ACC112 (cell line): ENCODE results near the gene LAMC3.
A peak's percentile ranks its signal among the peaks of the same experiment; 100 is the strongest.
"Not testable (repeated sequence)": the region's sequence is repeated elsewhere in the genome, so short reads cannot be mapped to it uniquely, and the experiment has no call there.

Source experiments
- H2AFZ ChIP-seq: fragments of 200-600 bp; sonication (generic); one replicate; pipeline ENCODE4 v1.6.0; 2017; ENCODE audit warnings: antibody characterized with exemption, low read length; ENCODE audit not compliant: unreplicated experiment
- H3K27ac ChIP-seq: fragments of 200-600 bp; sonication (generic); 2 replicates; pipeline ENCODE4 v1.5.1; 2014; ENCODE audit warnings: low read depth, mild to moderate bottlenecking, antibody characterized with exemption, low read length, moderate library complexity
- H3K27me3 ChIP-seq: fragments of 200-600 bp; sonication (generic); 2 replicates; pipeline ENCODE4 v1.6.1; 2014; ENCODE audit warnings: mild to moderate bottlenecking, antibody characterized with exemption, low read length, moderate library complexity, mixed read lengths; ENCODE audit not compliant: insufficient read depth
- H3K36me3 ChIP-seq: fragments of 200-600 bp; sonication (generic); 2 replicates; pipeline ENCODE4 v1.6.1; 2016; ENCODE audit warnings: mild to moderate bottlenecking, antibody characterized with exemption, low read length, moderate library complexity, mixed read lengths; ENCODE audit not compliant: insufficient read depth
- H3K4me1 ChIP-seq: fragments of 200-600 bp; sonication (generic); one replicate; pipeline ENCODE4 v1.6.1; 2016; ENCODE audit warnings: low read length, mixed read lengths; ENCODE audit not compliant: insufficient read depth, unreplicated experiment, control insufficient read depth
- H3K4me3 ChIP-seq: fragments of 200-600 bp; sonication (generic); 2 replicates; pipeline ENCODE4 v1.5.1; 2014; ENCODE audit warnings: mild to moderate bottlenecking, low read depth, low read length
- H3K79me2 ChIP-seq: fragments of 200-600 bp; sonication (generic); one replicate; pipeline ENCODE4 v1.6.0; 2016; ENCODE audit warnings: low read length; ENCODE audit not compliant: control insufficient read depth, unreplicated experiment, insufficient read depth

The LAMC3 gene

DNA sequence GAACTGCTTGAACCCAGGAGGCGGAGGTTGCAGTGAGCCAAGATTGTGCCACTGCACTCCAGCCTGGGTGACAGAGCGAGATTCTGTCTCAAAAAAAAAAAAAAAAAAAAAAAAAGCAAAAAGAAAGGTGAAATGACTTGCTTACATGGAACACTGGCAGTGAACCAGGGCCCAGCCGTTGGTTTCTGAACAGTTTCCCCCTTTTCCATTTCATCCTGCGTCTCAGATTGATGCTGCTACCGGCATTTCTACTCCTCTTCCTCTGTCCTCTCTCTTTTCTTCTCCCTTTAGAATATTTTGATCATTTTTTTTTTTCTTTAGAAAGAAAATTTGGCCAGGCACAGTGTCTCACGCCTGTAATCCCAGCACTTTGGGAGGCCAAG lies 106.4 kb downstream of the LAMC3 start:
- H3K4me1 ChIP-seq, H3K4me3 ChIP-seq, H2AFZ ChIP-seq, H3K36me3 ChIP-seq, H3K27ac ChIP-seq, H3K79me2 ChIP-seq, H3K27me3 ChIP-seq: not testable (repeated sequence)

DNA sequence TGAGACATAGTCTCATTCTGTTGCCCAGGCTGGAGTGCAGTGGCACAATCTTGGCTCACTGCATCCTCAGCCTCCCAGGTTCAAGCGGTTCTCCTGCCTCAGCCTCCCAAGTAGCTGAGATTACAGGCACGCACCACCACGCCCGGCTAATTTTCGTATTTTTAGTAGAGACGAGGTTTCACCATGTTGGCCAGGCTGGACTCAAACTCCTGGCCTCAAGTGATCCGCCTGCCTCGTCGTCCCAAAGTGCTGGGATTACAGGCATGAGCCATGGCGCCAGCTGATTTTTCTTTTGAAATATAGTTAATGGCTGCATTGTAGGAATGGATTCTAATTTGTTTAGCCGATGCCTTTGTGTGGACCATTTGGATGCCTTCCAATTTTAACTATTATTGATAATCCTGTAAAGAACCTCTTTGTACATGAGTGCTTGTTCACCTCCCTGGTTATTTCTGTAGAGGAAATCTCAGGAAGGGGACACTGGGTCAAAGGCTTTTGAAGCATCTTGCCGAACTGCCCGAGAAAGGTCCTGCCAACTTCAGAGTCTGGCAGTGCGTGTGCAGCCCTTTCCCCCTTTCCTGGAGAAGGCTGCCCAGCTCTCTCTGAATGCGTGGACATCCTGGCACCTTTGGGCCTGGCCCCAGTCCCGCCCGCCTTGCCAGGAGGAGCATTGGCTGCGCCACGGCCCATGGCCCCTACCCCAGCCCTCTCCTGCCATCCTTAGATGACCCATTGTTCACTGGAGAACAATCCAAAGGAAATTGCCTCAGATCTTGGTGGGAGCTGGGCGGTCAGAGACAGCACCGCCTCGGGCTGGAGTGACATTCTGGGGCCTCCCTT lies 107.5 kb downstream of the LAMC3 start:
- Histone ChIP-seq H3K4me1 (no peaks in the 10 kb centered on the region), H3K4me3 (no peak overlapping the region), H3K79me2 (no peaks in the 10 kb centered on the region), H2AFZ (no peak overlapping the region), H3K27me3 (no peaks in the 10 kb centered on the region; the same call in 1 of the 2 replicates), H3K27ac (no peak overlapping the region), H3K36me3 (no peaks in the 10 kb centered on the region)

DNA sequence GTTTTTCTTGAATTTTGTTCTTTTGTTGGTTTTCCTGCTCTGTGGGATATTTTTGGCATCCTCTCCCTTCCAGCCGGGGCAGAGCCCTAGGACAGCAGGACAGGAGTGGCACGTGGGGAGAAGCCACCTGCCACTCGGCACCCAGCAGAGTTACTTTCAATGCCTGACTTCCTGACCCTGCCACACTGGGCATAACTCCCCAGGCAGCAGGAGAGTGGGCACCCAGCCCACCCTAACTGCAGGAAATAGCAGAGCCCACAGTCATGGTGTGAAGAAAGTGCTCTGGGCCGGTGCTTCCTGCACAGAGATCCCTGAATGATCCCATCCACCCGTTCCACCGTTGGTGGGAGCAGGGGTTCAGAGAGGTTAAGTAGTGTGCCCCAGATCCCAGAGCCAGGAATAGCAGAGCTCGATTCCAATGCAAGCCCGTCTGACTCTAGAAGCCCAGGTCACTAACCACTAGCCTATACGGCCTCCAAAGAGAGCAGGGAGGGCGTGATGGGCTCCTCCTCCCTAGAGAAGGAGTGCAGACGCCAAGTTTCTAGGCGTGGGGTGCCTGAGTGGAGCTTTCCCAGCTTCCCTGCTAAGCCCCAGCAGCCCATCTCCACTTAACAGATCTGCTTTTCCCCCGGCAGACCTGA lies 108.3 kb downstream of the LAMC3 start:
- no peak overlapping the region for H3K4me3 ChIP-seq
- no peak overlapping the region for H3K27ac ChIP-seq
- no peak overlapping the region for H2AFZ ChIP-seq
- no peaks in the 10 kb centered on the region for H3K4me1 ChIP-seq
- no peaks in the 10 kb centered on the region for H3K79me2 ChIP-seq
- H3K27me3 ChIP-seq: no peaks in the 10 kb centered on the region; the same call in 1 of the 2 replicates
- H3K36me3 ChIP-seq: no peaks in the 10 kb centered on the region

DNA sequence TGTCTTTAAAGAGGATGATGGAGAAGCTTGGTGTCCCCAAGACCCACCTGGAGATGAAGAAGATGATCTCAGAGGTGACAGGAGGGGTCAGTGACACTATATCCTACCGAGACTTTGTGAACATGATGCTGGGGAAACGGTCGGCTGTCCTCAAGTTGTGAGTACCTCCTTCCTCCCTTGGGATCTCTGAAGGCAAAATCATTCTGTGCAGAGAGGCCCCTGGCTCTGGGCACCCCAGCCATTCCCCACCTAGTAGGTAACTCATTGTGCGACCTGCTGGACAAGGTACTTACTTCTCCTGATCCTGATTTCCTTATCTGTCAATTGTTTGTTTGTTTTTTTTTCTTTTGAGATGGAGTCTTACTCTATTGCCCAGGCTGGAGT lies 108.8 kb downstream of the LAMC3 start:
- H3K27me3 ChIP-seq: no peaks in the 10 kb centered on the region; the same call in 1 of the 2 replicates
- H3K36me3 ChIP-seq: no peaks in the 10 kb centered on the region
- H2AFZ ChIP-seq: no peak overlapping the region
- H3K4me1 ChIP-seq: no peaks in the 10 kb centered on the region
- no peak overlapping the region for H3K27ac ChIP-seq
- H3K79me2 ChIP-seq: no peaks in the 10 kb centered on the region
- H3K4me3 ChIP-seq: no peak overlapping the region

DNA sequence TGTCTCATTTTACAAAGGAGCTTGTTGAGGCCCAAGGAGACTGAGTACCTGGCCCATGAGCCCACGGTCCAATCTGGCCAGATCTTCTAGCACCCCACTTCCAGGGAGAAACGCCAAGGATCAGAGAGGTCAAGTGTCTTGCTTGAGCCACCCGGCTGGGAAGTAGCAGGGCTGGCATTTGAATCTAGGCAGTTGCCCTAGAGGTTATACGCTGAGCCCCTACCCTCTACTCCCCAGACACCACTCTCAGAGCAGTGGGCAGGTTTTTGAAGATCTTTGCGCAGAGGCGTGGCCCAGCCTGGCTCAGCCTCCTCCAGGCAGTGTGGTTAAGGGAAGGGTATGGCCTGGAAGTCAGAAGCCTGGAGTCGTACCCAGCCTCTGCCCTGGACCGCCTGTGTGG lies 110.6 kb downstream of the LAMC3 start:
- Histone ChIP-seq H3K27ac (no peak overlapping the region), H3K36me3 (no peaks in the 10 kb centered on the region), H2AFZ (no peak overlapping the region), H3K27me3 (no peaks in the 10 kb centered on the region; the same call in 1 of the 2 replicates), H3K79me2 (no peaks in the 10 kb centered on the region), H3K4me1 (no peaks in the 10 kb centered on the region), H3K4me3 (no peak overlapping the region)

DNA sequence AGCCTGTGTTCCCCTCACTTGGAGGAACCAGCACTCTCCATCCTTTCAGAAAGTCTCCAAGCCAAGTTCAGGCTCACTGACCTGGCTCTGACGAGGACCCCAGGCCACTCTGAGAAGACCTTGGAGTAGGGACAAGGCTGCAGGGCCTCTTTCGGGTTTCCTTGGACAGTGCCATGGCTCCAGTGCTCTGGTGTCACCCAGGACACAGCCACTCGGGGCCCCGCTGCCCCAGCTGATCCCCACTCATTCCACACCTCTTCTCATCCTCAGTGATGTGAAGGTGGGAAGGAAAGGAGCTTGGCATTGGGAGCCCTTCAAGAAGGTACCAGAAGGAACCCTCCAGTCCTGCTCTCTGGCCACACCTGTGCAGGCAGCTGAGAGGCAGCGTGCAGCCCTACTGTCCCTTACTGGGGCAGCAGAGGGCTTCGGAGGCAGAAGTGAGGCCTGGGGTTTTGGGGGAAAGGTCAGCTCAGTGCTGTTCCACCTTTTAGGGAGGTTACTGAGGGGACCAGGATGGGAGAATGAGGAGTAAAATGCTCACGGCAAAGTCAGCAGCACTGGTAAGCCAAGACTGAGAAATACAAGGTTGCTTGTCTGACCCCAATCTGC lies 111.8 kb downstream of the LAMC3 start:
- H3K4me3 ChIP-seq: no peak overlapping the region
- no peaks in the 10 kb centered on the region; the same call in 1 of the 2 replicates for H3K27me3 ChIP-seq
- no peaks in the 10 kb centered on the region for H3K4me1 ChIP-seq
- H3K27ac ChIP-seq: no peak overlapping the region
- H3K79me2 ChIP-seq: peaks cover 3% of the 10 kb centered on the region
- H2AFZ ChIP-seq: no peak overlapping the region
- H3K36me3 ChIP-seq: no peaks in the 10 kb centered on the region

DNA sequence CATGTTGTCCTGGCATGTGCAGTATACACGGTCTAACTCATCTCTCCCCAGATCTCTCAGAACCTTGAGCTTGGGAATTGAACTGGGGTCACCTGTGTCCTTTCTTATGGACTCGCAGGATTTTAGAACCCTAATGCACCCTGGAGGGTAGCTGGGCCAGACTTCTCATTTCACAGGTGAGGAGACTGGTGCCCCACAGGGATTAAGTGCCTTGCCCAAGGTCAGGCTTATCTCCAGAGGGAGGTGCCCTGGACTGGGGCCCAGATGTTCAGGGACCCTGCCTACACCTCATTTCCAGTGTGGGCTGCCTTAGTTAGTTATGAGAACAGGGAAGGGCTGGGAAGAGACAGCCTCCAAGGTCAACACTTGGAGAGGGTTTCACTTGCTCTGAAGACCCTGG lies 112.4 kb downstream of the LAMC3 start:
- no peak overlapping the region for H2AFZ ChIP-seq
- H3K27ac ChIP-seq: no peak overlapping the region
- H3K4me1 ChIP-seq: peaks cover under 1% of the 10 kb centered on the region
- no peak overlapping the region for H3K4me3 ChIP-seq
- H3K36me3 ChIP-seq: no peaks in the 10 kb centered on the region
- peaks cover 9% of the 10 kb centered on the region for H3K79me2 ChIP-seq
- no peaks in the 10 kb centered on the region; the same call in 1 of the 2 replicates for H3K27me3 ChIP-seq

DNA sequence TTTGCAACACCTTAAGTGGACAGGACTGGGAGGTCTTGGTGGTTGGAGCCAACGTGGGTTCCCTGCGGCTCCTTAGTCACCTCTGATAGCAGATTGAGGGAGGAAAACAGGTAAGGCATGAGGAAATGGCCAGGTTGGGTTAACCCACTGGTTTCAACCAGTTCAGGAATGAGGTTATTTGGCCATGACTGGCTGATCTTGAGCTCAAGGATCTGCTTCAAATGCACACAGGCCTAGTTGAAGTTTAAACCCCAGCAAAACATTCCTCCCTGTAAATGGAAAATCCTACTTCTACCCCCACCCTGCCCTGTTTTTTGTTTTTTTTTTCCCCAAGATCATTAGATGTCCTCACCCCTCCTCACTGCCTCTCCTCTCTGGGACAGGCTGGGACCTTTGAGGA lies 113.2 kb downstream of the LAMC3 start:
- H3K79me2 ChIP-seq: peaks cover 17% of the 10 kb centered on the region
- H3K27ac ChIP-seq: no peak overlapping the region
- no peak overlapping the region for H2AFZ ChIP-seq
- H3K36me3 ChIP-seq: no peaks in the 10 kb centered on the region
- H3K4me3 ChIP-seq: no peak overlapping the region
- peaks cover 6% of the 10 kb centered on the region for H3K4me1 ChIP-seq
- no peaks in the 10 kb centered on the region; the same call in 1 of the 2 replicates for H3K27me3 ChIP-seq

DNA sequence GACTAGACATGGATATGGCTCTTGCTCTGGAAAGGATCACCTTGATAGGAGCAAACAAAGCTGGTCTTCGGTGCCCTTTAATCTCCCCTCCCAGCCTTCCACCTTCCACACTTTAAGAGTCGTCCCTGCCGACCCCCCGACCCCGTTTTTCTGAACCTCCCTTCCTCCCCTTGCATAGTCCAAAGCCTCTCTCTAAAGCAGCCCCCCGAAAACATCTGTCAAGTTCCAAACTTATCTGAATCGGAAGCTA lies 116.0 kb downstream of the LAMC3 start:
- Histone ChIP-seq H3K36me3 (peaks cover 16% of the 10 kb centered on the region), H3K27me3 (no peaks in the 10 kb centered on the region; the same call in 1 of the 2 replicates), H3K79me2 (peaks cover 29% of the 10 kb centered on the region), H3K4me3 (peak overlapping the region; percentile 94), H3K27ac (peak overlapping the region; percentile 77), H2AFZ (peak overlapping the region; percentile 95), H3K4me1 (peaks cover 6% of the 10 kb centered on the region)

DNA sequence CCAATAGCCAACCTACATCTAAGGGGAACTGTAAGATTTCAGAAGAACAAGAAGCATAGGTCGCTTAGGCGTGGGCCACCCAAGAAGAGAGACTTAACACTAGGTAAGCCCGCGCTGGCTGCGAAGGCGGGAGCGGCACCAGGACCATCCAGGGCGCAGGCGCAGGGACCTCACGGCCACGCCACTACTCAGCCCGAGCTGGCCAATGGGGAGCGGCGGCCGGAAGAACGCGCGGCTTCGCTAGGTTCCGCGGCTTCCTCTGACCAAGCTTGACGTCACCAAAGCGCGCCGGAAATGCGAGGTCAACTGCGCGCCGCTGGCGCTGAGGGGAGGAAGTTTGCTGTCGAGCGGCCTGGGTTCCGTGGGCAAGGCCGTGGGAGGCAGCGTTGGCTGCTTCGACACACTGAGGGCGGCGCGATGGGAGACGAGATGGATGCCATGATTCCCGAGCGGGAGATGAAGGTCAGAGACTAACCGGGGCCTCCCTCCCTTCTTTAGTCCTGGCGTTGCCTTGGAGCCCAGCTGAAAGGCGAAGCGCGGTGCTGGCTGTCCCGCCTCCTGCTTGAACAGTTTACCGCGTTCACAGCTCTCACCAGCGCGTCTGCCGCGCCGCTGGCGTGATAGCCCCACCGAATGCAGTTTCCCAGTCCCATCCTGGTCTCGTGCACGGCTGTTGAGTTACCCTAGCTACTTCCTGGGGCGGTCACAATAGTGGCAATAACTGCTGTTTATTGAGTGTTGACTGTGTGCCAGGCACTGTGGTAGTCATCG lies 116.5 kb downstream of the LAMC3 start, which contains the start of gene NUP214:
Gene NUP214 (plus strand): TSS at position 299 of the 771 bp plus-strand sequence. CDS start 119 bp downstream, at position 418.
- peaks cover 19% of the 10 kb centered on the region for H3K36me3 ChIP-seq
- peak within 1 kb of the TSS; percentile 77 for H3K27ac ChIP-seq

More for the DNA sequence above, 116.5 kb downstream of the LAMC3 start, which contains the start of gene NUP214:
- no peaks in the 10 kb centered on the region for H3K27me3 ChIP-seq
- H2AFZ ChIP-seq: peak within 1 kb of the TSS; percentile 95
- H3K79me2 ChIP-seq: peaks cover 29% of the 10 kb centered on the region
- peaks cover 6% of the 10 kb centered on the region for H3K4me1 ChIP-seq
- peak within 1 kb of the TSS; percentile 94 for H3K4me3 ChIP-seq
